Tongue (tissue), 2 donors: ENCODE data around the gene P4HA3. TPM values are rescaled to one million over a fixed set of nuclear protein-coding genes. Genes with fewer than 3 reads are reported as not detected.

Source experiments
- DNase-seq: peaks from one replicate; pipeline ENCODE4 v3.0.0-alpha.2; 2015
- total RNA-seq: library from RNA; depleted of rRNA; stranded (reverse); fragments of >200 nt; gene quantifications from one replicate; pipeline ENCODE4 v1.2.3, GENCODE V29; 2014

Gene P4HA3
- total RNA-seq, 1 donor from 2014 or later, result 1.8 TPM

DNA sequence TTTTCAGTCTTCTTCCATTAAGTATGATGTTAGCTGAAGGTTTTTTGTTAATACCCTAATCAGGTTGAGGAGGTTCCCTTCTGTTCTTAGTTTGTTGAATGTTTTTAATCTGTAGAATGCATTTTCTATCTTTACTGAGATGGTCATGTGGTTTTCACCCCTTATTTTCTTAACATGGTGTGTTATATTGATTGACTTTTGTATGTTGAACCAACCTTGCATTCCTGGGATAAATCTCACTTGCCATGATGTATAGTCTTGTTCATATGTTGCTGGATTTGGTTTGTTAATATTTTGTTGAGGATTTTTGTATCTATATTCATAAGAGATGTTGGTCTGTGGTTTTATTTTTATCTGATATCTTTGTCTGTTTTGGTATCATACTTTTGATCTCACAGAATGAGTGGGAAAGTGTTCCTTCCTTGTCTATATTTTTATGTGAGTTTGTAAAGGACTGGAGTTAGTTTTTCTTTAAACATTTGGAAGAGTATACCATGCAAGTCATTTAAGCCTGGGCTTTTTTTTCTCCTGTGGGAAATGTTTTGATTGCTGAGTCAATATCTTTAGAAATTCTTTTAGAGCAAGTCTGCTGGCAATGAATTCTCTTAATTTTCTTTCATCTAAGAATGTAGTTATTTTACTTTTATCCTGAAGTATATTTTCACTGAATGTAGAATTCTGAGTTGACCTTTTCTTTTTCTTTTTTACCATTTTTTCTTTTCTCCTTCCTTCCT lies 5.5 kb upstream of the P4HA3 start:
- DNase-seq, result no peak

DNA sequence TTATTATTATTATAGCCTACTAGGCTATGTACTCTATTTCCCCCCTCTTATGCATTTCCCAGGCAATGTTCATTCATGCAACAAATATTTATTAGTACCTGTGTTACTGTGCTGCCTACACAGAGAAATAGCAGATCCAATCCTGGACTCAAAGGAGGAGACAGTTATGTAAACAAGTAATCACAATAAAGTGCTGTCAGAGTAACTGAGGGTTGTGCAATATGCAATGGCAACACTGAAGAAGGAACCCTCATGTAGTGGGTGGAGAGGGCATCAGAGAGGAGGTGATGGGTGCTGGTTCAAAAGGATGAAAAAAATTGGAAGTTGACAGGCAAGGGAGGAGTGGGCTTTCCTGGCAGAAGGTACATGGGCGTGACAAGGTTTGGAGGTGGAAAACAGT lies 886 bp upstream of the P4HA3 start:
- no peak for DNase-seq

DNA sequence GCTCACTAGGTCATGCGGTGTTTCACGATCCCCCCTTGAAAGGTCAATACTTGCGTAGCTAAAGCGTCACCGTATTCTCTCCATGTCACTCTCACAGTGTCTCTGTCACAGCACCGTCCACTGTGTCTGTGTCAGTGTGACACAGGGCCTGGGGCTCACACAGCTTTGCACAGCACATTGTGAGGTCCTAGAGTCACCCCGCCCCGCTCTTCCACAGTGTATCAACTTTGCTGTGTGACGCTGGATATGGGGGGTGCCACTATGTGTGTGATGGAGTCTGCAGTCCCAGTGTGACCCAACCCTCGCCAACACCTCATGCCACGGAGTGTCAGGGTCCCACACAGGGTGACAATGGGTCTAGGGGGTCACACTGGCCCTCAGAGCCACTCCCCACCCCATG lies 583 bp downstream of the P4HA3 start:
- DNase-seq, result no peak

DNA sequence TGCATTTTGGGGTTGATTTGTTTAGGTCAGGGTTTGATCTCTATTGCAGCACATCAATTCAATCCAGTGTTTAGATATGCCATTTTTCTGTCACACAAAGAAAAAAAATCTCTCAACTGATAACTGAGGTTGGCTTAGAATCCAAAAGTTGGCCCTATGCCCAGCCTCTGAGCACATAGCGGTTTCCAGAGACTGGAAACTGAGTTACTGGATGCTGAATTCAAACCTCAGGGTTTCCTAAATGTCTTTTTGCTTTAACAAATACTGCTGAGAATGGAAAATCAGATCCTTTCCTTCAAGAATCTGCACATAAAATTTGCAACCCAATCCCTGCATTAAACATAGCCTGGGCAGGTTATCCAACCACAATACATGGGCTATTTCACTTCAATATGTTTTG lies 4.0 kb downstream of the P4HA3 start:
- peak; percentile 18 for DNase-seq

DNA sequence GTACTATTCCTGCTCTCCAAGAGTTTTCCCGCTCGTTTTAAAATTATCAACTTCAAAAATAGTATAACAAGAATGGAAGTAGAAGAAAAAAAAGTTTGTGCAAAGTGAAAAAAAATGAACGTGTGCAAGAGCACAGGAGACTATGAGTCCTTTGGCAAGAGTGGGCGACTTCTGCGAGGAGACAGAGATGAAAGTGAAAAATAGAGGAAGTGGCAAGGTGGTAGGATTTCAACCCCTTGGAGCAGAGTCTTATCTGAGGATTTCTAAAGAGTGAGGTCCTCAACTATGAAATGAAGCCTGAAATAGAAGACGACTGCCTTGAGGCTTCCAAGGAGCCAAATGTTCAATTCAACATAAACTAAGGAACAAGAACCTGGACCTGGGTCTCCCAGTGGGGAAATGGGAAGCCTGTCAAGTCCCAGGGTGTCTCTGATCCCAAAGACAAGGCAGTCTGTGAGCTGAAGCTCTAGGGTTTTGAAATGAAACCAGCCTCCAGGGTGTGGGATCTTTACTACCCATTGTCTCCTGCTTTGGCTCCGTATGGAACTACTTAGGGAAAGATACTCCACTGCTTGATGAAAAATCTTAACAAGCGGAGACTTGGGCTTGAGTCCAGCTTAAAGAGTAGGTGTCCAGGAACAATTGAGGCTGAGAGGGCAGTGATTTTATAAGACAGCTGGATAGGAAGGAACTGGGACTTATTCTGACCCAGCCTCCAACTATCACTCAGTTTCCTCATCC lies 4.8 kb downstream of the P4HA3 start:
- no peak for DNase-seq

DNA sequence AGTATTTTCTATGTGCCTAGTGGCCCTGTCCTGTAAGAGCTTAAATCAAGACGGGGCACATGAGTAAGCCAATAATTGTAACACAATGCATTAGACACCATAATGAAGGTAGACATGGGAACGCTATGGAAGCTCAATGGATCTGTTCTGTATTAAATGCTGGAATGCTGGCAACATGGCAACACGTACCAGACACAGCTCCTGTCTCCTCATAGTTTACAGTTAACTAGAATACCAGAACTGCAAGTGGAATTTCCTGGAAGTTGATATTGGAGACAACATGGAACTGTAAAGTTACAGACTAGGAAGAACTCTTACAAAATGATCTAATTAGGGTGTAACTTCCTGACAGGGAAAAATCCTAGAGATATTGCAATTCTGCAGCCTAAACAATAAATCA lies 12.4 kb downstream of the P4HA3 start:
- no peak for DNase-seq

GRCh38 chr11:74297484-74297883 lies 14.0 kb downstream of the P4HA3 start:
- no peak for DNase-seq

- no peak for DNase-seq
Measured at GRCh38 chr11:74288911-74289310, 22.5 kb downstream of the P4HA3 start.

GRCh38 chr11:74288161-74288560 lies 23.3 kb downstream of the P4HA3 start:
- no peak for DNase-seq

DNA sequence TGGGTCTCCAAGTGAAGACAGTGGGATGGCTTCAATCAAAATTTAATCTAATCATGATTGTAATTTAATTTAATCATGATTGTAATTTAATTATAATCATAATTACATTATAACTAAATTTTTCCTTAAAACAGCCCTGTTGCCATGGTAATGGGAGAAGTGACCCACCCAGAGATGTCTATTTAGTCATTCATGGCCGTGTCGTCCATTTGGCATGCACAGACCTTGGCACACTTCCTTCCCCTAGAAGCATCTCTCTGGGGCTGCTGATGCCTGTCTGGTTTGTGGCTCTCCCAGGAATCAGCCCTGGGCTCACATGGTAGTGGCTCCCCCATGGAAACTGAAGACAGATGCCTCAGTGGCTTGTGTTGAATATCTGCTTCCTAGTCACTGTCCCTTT lies 27.0 kb downstream of the P4HA3 start:
- DNase-seq, result no peak

DNA sequence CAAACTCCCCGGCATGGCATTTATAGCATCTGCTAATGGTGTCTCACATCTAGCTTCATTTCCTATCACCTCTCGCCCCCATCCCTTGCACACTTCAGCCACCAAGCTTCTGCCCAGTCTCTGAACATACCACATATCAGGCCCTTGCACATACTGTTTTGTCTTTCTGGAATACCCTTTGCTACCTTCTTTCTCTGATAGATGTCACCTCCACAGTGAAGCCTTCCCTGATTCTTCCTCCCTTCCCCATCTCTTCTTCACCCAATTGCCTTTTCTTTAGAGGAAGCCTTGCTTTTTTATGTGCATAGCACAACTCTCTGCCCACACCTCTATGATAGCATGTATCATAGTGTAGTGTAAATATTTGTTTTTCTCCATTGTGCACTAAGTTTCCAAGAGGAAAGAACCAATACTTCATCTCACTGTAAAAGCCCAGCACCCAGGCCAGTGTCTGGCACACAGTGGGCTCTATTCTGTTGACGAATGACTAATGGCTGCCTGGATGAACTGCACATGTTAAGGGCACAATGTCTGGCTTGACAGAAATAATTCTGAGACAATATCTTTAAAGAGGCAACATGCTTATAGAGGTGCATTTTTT lies 27.8 kb downstream of the P4HA3 start:
- no peak for DNase-seq

GRCh38 chr11:74282914-74283371 lies 28.5 kb downstream of the P4HA3 start:
- DNase-seq, result peak; percentile 42

- no peak for DNase-seq
Measured at GRCh38 chr11:74282421-74282820, 29.0 kb downstream of the P4HA3 start.

DNA sequence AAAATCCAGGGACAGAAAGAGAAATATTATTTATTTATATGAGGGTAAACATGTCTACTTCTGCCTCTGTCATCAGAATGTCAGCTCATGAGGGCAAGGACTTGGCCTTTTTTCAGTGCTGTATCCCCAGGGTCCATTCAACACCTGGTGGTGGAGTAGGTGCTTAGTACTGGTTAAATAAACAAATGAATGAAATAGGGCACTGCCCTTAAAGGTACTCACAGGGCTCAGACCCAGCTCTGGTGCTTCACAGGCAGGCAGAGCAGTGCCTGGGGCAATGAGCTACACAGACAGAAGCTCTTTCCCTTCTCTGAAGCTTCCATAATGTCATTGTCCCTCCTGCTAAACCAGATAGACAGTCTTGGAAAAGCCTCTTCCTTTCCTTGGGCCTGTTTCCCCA lies 30.9 kb downstream of the P4HA3 start:
- DNase-seq, result no peak

- DNase-seq, result no peak
Measured at GRCh38 chr11:74279256-74279655, 32.2 kb downstream of the P4HA3 start.

- DNase-seq, result peak; percentile 33
Measured at GRCh38 chr11:74278721-74279161, 32.7 kb downstream of the P4HA3 start.

DNA sequence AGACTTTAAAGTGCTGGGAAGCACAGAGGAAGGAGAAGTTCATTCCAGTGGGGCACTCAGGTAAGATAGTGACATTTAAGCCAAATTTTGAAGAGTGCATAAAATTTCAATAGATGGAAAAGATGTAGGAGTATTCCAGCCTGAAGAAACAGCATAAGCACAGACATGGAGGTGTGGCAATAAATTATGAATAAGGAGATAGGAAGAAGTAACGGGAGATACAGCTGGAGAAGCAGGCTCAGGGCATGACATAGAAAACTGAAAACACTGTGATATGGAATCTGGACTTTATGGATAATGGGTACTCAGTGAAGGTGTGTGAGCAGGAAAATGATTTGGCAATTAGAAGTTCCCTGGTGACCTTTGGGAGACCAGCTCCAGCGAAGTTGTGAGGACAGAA lies 33.3 kb downstream of the P4HA3 start:
- no peak for DNase-seq

GRCh38 chr11:74276581-74276980 lies 34.9 kb downstream of the P4HA3 start:
- no peak for DNase-seq

GRCh38 chr11:74272276-74272675 lies 39.2 kb downstream of the P4HA3 start:
- no peak for DNase-seq

- no peak for DNase-seq
Measured at GRCh38 chr11:74269161-74269811, 42.2 kb downstream of the P4HA3 start.

DNA sequence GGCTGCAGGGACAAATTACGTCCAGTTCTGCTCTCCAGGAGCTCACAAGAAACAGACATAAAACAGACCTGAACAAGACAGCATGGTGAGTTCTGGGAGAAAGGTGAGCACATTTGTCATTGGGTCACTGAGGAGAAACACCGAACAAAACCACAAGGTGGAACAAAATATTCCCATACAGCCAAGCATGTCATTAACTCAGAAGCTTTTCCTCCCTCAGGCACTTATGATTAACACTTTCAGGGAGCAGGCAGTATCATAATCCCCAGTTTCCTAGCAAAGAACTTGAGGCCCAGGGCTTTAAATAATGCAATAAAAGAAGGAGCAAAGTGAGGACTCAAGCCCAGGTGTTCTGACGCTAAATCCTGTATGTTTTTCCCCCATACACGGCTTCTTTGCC lies 43.0 kb downstream of the P4HA3 start:
- DNase-seq, result no peak

GRCh38 chr11:74267014-74267413 lies 44.4 kb downstream of the P4HA3 start:
- DNase-seq, result no peak

DNA sequence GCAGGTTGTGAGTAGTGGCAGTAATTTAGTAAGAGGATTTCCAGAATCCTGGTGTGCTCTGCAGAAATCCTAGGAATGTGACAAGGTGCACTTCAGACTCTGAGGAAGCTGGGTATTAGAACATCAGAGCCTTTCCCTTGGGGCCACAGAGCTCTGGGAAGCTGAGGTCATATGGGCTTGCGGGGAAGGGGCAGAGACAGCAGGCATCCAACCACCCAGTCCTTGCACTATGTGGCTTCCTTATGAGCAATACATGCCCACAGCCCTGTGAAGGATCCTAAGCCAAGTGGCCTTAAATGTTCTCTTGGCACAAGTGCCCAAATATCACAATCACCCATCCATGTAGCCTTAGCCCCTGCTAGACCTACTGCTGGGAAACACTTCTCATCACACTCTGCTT lies 46.2 kb downstream of the P4HA3 start:
- no peak for DNase-seq
